DND-41 (cell line): ENCODE results near the gene FOXD1.

Experiments
- ATAC-seq: fragments of 200-7000 bp; cut with Tn5 transposase; 3 replicates; pipeline ENCODE4 v1.9.1; 2021; ENCODE audit warnings: low read depth; ENCODE audit not compliant: insufficient read depth
- DNase-seq: peaks from one replicate; pipeline ENCODE4 v3.0.0-alpha.2; 2020
- H2AFZ ChIP-seq: 2 replicates; pipeline ENCODE4 v1.6.0; 2012; ENCODE audit warnings: low read depth, low read length
- H3K27ac ChIP-seq: 2 replicates; pipeline ENCODE4 v1.5.1; 2012; ENCODE audit warnings: low read length, inconsistent platforms
- H3K27me3 ChIP-seq: fragments of 200-600 bp; sonication (generic); 2 replicates; pipeline ENCODE4 v1.6.0; 2012; ENCODE audit warnings: low read length, mild to moderate bottlenecking, inconsistent platforms; ENCODE audit not compliant: insufficient read depth, poor library complexity
- H3K36me3 ChIP-seq: 2 replicates; pipeline ENCODE4 v1.5.1; 2012; ENCODE audit warnings: low read length, inconsistent platforms; ENCODE audit not compliant: insufficient read depth
- H3K4me1 ChIP-seq: 2 replicates; pipeline ENCODE4 v1.5.1; 2012; ENCODE audit warnings: mild to moderate bottlenecking, low read length; ENCODE audit not compliant: insufficient read depth
- H3K4me2 ChIP-seq: 2 replicates; pipeline ENCODE4 v1.6.0; 2012; ENCODE audit warnings: mild to moderate bottlenecking, moderate library complexity, low read length, inconsistent platforms; ENCODE audit not compliant: insufficient read depth
- H3K4me3 ChIP-seq, 2 experiments: fragments of 200-600 bp in 1 of 2; shearing (Covaris generic) in 1 of 2; 2 replicates each; pipeline ENCODE4 v1.5.1; 2012 to 2016; ENCODE audit warnings: inconsistent platforms in 2 of 2, low read length in 2 of 2, mild to moderate bottlenecking in 2 of 2, low read depth in 1 of 2, moderate library complexity in 1 of 2
- H3K79me2 ChIP-seq: 2 replicates; pipeline ENCODE4 v1.6.0; 2012; ENCODE audit warnings: low read length, inconsistent platforms; ENCODE audit not compliant: insufficient read depth
- H3K9ac ChIP-seq: 2 replicates; pipeline ENCODE4 v1.6.0; 2012; ENCODE audit warnings: low read depth, mild to moderate bottlenecking, inconsistent platforms, low read length, moderate library complexity
- H3K9me3 ChIP-seq: 2 replicates; pipeline ENCODE4 v1.5.1; 2012; ENCODE audit warnings: low read length, moderate library complexity, mild to moderate bottlenecking, inconsistent platforms; ENCODE audit not compliant: insufficient read depth, severe bottlenecking
- H4K20me1 ChIP-seq: 2 replicates; pipeline ENCODE4 v1.6.0; 2012; ENCODE audit warnings: low read length; ENCODE audit not compliant: insufficient read depth
- CTCF ChIP-seq: IDR thresholded peaks from 2 replicates; pipeline ENCODE4 v1.5.1; 2012; ENCODE audit warnings: borderline replicate concordance, low read length, moderate library complexity, mild to moderate bottlenecking; ENCODE audit not compliant: poor library complexity, severe bottlenecking; ENCODE audit errors: extremely low read depth
- EZH2 ChIP-seq: IDR thresholded peaks from 3 replicates; pipeline ENCODE4 v1.6.1; 2012; ENCODE audit warnings: borderline replicate concordance, low read depth, mild to moderate bottlenecking, moderate library complexity, low read length, inconsistent platforms; ENCODE audit not compliant: severe bottlenecking

FOXD1 gene

DNA sequence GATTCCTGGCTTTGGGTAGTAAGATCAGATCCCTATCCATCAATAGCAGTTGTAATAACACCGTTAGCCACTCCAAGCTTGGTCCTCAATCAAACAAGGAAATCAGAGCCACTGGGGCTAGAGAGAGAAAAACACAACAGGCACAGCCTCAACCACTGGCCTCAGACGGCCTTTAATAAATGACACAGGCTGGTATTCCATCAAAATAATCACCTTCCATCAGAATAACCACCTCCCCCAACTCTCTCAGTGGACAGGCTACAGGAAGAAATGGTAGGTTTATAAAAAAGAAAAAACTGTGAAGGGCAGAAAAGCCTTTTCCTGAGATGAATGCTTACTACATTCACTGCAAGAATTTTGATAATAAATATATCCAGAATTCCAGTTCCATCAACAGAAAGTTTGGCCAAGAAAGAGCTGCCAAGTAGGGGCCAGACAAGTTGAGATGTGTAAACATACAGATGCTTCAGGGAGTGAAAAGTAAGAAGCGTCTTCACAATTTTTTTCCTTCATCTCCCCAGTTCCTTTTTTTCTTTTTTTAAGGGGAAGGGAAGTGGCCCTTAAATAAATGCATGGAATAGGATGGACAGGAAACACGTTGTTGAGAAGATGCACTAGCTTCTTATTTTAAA, 5.5 kb downstream of the FOXD1 start:
- Histone ChIP-seq H3K4me1 (no peaks in the 10 kb centered on the region), H3K4me3 (no peak overlapping the region), H3K27ac (no peak overlapping the region), H3K4me2 (no peak overlapping the region), H3K9me3 (no peaks in the 10 kb centered on the region), H3K27me3 (peaks cover 18% of the 10 kb centered on the region), H2AFZ (no peak overlapping the region), H3K9ac (no peak overlapping the region), H4K20me1 (no peaks in the 10 kb centered on the region), H3K79me2 (no peaks in the 10 kb centered on the region), H3K36me3 (no peaks in the 10 kb centered on the region)
- DNase-seq (no peak), ATAC-seq (no peak)
- TF ChIP-seq EZH2, result no peak
- TF ChIP-seq CTCF, result no peak

GRCh38 chr5:73442231-73442811, 6.3 kb downstream of the FOXD1 start:
- no peak for DNase-seq
- H3K4me2 ChIP-seq, result no peak overlapping the region
- H3K4me1 ChIP-seq, result no peaks in the 10 kb centered on the region
- no peak overlapping the region for H3K4me3 ChIP-seq
- H3K9me3 ChIP-seq, result no peaks in the 10 kb centered on the region
- TF ChIP-seq CTCF, result no peak
- no peak for TF ChIP-seq EZH2
- H2AFZ ChIP-seq, result no peak overlapping the region
- no peak overlapping the region for H3K9ac ChIP-seq
- peaks cover 18% of the 10 kb centered on the region for H3K27me3 ChIP-seq
- no peak overlapping the region for H3K27ac ChIP-seq
- H3K79me2 ChIP-seq, result no peaks in the 10 kb centered on the region
- no peak for ATAC-seq
- no peaks in the 10 kb centered on the region for H3K36me3 ChIP-seq
- no peaks in the 10 kb centered on the region for H4K20me1 ChIP-seq

GRCh38 chr5:73441378-73441777, 7.2 kb downstream of the FOXD1 start:
- Histone ChIP-seq H2AFZ (no peak overlapping the region), H3K4me1 (no peaks in the 10 kb centered on the region), H3K36me3 (no peaks in the 10 kb centered on the region), H3K4me3 (no peak overlapping the region), H3K9me3 (no peaks in the 10 kb centered on the region), H3K9ac (no peak overlapping the region), H3K27ac (no peak overlapping the region), H3K79me2 (no peaks in the 10 kb centered on the region), H3K27me3 (peaks cover 18% of the 10 kb centered on the region), H4K20me1 (no peaks in the 10 kb centered on the region), H3K4me2 (no peak overlapping the region)
- ATAC-seq (no peak), DNase-seq (no peak)
- TF ChIP-seq CTCF, result no peak
- no peak for TF ChIP-seq EZH2
